AG09319 (cell line): Measurements from ENCODE around the gene ICAM4.
"Not testable (repeated sequence)": the region's sequence is repeated elsewhere in the genome, so short reads cannot be mapped to it uniquely, and the experiment has no call there.

ENCODE experiments used
- DNase-seq: peaks from one replicate; pipeline ENCODE4 v3.0.0-alpha.2; 2010; ENCODE audit warnings: low read depth; ENCODE audit errors: extremely low read depth
- CTCF ChIP-seq: IDR thresholded peaks from 2 replicates; pipeline ENCODE4 v1.5.1; 2011; ENCODE audit warnings: low read depth, mild to moderate bottlenecking, inconsistent platforms, low read length, moderate library complexity

Gene ICAM4

GRCh38 chr19:10286803-10287737 is at the start of gene ICAM4:
Gene ICAM4 (plus strand): TSS chr19:10286955. CDS start chr19:10287013, 58 bp downstream.
- DNase-seq = no peak
- TF ChIP-seq CTCF = no peak

GRCh38 chr19:10237702-10238101 is 49.1 kb upstream of the ICAM4 start:
- TF ChIP-seq CTCF = no peak
- no peak for DNase-seq

GRCh38 chr19:10238172-10238783 is 48.5 kb upstream of the ICAM4 start:
- TF ChIP-seq CTCF = no peak
- no peak for DNase-seq

- DNase-seq = not testable (repeated sequence)
These were observed 44.8 kb upstream of the ICAM4 start for GRCh38 chr19:10241826-10242449.

- TF ChIP-seq CTCF = no peak
These were observed 43.1 kb upstream of the ICAM4 start for GRCh38 chr19:10243606-10244005.

GRCh38 chr19:10245189-10245939 is 41.4 kb upstream of the ICAM4 start:
- TF ChIP-seq CTCF = no peak
- DNase-seq = no peak

More at GRCh38 chr19:10243606-10244005, 43.1 kb upstream of the ICAM4 start:
- no peak for DNase-seq

GRCh38 chr19:10246511-10246910 is 40.2 kb upstream of the ICAM4 start:
- TF ChIP-seq CTCF = no peak
- no peak for DNase-seq
